Fibroblast of skin of left biceps (primary cell): Measurements from ENCODE around the gene FAM9C.
"Not testable (repeated sequence)": the region's sequence is repeated elsewhere in the genome, so short reads cannot be mapped to it uniquely, and the experiment has no call there.

ENCODE experiments used
- DNase-seq, 2 experiments: peaks; one replicate each; pipeline ENCODE4 v3.0.0-alpha.2; 2013; ENCODE audit warnings: low read depth in 2 of 2

The FAM9C gene

GRCh38 chrX:13044441-13044840 is at the start of gene FAM9C:
TSS of gene FAM9C (minus strand) at chrX:13044620. CDS start at chrX:13043789, 831 bp downstream.
- DNase-seq: no peak

- DNase-seq: no peak
Observed at GRCh38 chrX:13093529-13094140, 49.2 kb upstream of the FAM9C start.

GRCh38 chrX:13092455-13092941 is 48.1 kb upstream of the FAM9C start:
- DNase-seq: no peak

- DNase-seq: no peak
Observed at GRCh38 chrX:13091111-13091765, 46.8 kb upstream of the FAM9C start.

GRCh38 chrX:13090339-13091110 is 46.1 kb upstream of the FAM9C start:
- DNase-seq: no peak

- DNase-seq: no peak
Observed at GRCh38 chrX:13090027-13090338, 45.6 kb upstream of the FAM9C start.

- DNase-seq: no peak
Observed at GRCh38 chrX:13088156-13088487, 43.7 kb upstream of the FAM9C start.

- DNase-seq: peak; percentile 44 to 60
Observed at GRCh38 chrX:13087322-13088155, 43.1 kb upstream of the FAM9C start.

GRCh38 chrX:13086793-13087321 is 42.4 kb upstream of the FAM9C start:
- not testable (repeated sequence) for DNase-seq

- no peak for DNase-seq
Observed at GRCh38 chrX:13086076-13086475, 41.7 kb upstream of the FAM9C start.

- DNase-seq: no peak
Observed at GRCh38 chrX:13085526-13085925, 41.1 kb upstream of the FAM9C start.

GRCh38 chrX:13084611-13085010 is 40.2 kb upstream of the FAM9C start:
- DNase-seq: no peak

- not testable (repeated sequence) for DNase-seq
Observed at GRCh38 chrX:13083755-13084326, 39.4 kb upstream of the FAM9C start.

GRCh38 chrX:13082206-13083065 is 38.0 kb upstream of the FAM9C start:
- no peak for DNase-seq

- DNase-seq: peak in 1 of 2 experiments; percentile 29
Observed at GRCh38 chrX:13081395-13082205, 37.2 kb upstream of the FAM9C start.

GRCh38 chrX:13080128-13080795 is 35.8 kb upstream of the FAM9C start:
- no peak for DNase-seq

- peak; percentile 64 to 70 for DNase-seq
Observed at GRCh38 chrX:13078739-13079444, 34.5 kb upstream of the FAM9C start.

- no peak for DNase-seq
Observed at GRCh38 chrX:13077168-13077567, 32.7 kb upstream of the FAM9C start.
